Ovary (tissue), 9 donors: ENCODE measurements around the gene CLIC1. TPM values are rescaled to one million over a fixed set of nuclear protein-coding genes. Genes with fewer than 3 reads are reported as not detected.

ENCODE experiments used
- DNase-seq, 5 donors: peaks; one replicate each; pipeline ENCODE4 v3.0.0-alpha.2; 2019 to 2020
- H3K27ac ChIP-seq, 2 donors: fragments of 200-600 bp; one replicate each; pipeline versions ENCODE4 v1.5.1 to v1.8.0; 2019 to 2022
- H3K27me3 ChIP-seq: fragments of 200-600 bp; one replicate; pipeline ENCODE4 v1.8.0; 2022
- H3K36me3 ChIP-seq: fragments of 200-600 bp; sonication (generic); one replicate; pipeline ENCODE4 v1.5.1; 2019
- H3K4me1 ChIP-seq: one replicate; pipeline ENCODE4 v1.8.1; 2013; ENCODE audit warnings: mild to moderate bottlenecking, moderate library complexity; ENCODE audit not compliant: insufficient read depth
- H3K4me3 ChIP-seq: fragments of 200-600 bp; sonication (generic); one replicate; pipeline ENCODE4 v1.5.1; 2017
- H3K9me3 ChIP-seq, 2 donors: fragments of 200-600 bp in 1 of 2; sonication (generic) in 1 of 2; one replicate each; pipeline versions ENCODE4 v1.5.1 to v1.8.1; 2013 to 2019; ENCODE audit warnings: mild to moderate bottlenecking in 1 of 2, moderate library complexity in 1 of 2
- CTCF ChIP-seq, 3 donors: fragments of 450-650 bp in 2 of 3; fragments of 200-600 bp in 1 of 3; IDR thresholded peaks; one replicate each; pipeline versions ENCODE4 v1.5.1 to v1.8.0; 2016 to 2022; ENCODE audit warnings: antibody characterized with exemption in 3 of 3, mild to moderate bottlenecking in 1 of 3
- EP300 ChIP-seq: sonication (generic); formaldehyde crosslinking; IDR thresholded peaks from one replicate; pipeline ENCODE4 v1.6.1; 2017; ENCODE audit warnings: antibody characterized with exemption
- POLR2A ChIP-seq: fragments of 450-650 bp; IDR thresholded peaks from one replicate; pipeline ENCODE4 v1.6.1; 2017; ENCODE audit warnings: antibody characterized with exemption, mild to moderate bottlenecking, moderate library complexity
- WGBS, 3 donors: extraction: QIAGEN DNeasy Blood & Tissue Kit in 1 of 3; methylation state at CpG; one replicate each; pipeline versions ENCODE4 v1.1.5 to v1.1.7; 2013 to 2017; 5-methylcytosine and 5-hydroxymethylcytosine counted together
- intact Hi-C, 4 donors: fragments of 100-400 bp; cut with DNase I; formaldehyde crosslinking; loops; one replicate each; pipeline versions ENCODE4 v1.11.0 to v1.15.1; 2022 to 2023
- polyA plus RNA-seq, 2 donors: library from polyadenylated mRNA; stranded (reverse); fragments of 200-250 nt in 1 of 2; fragments of 350-450 nt in 1 of 2; fragmentation: Illumina TruSeq in 1 of 2; extraction: RNeasy Lipid Tissue Mini Kit (QIAGEN cat#74804) in 1 of 2; gene quantifications; one replicate each; pipeline ENCODE4 v1.2.3, GENCODE V29; 2013 to 2014
- total RNA-seq, 7 donors: library from RNA; depleted of rRNA in 2 of 7; stranded (reverse); fragments of >200 nt in 2 of 7; fragmentation: NEBNext Ultra II Directional in 3 of 7; extraction: Animal tissue kit (Norgen Biotek cat#: 25700) in 3 of 7; gene quantifications; one replicate each; pipeline versions ENCODE4 v1.1.0 to v1.2.4, GENCODE V29; 2016 to 2023
- donor health status: DM: no; HTN: no; CAD: no; lungs with moderate emphysema.
- donor health status: DM: no; HTN: no; CAD: no.
- donor health status: Bipolar disorder and iron deficiency.
- donor health status: DM: yes; HTN: yes; CAD: no.
- donor health status: DM: no; HTN: no; CAD: no.
- donor health status: DM: yes; HTN: yes; CAD: no.

Gene CLIC1
- total and polyA plus RNA-seq, 9 donors = 128 to 473 (median 185) TPM

GRCh38 chr6:31778999-31779885 is 42.9 kb upstream of the CLIC1 start:
- intact Hi-C loops = no loop called here
- Histone ChIP-seq H3K4me3 (no peak overlapping the region), H3K9me3 (no peaks in the 10 kb centered on the region), H3K4me1 (peaks cover 11% of the 10 kb centered on the region), H3K36me3 (no peaks in the 10 kb centered on the region), H3K27me3 (no peaks in the 10 kb centered on the region), H3K27ac (no peak overlapping the region)
- WGBS, 3 donors = 89 to 94% (median 93%) methylated on average over 43 of the region's 43 CpGs
- DNase-seq = no peak
- TF ChIP-seq CTCF (IDR thresholded peaks at IDR 0.05) = no peak
- no peak for TF ChIP-seq POLR2A

GRCh38 chr6:31778193-31778592 is 41.9 kb upstream of the CLIC1 start:
- Histone ChIP-seq H3K9me3 (no peaks in the 10 kb centered on the region), H3K4me3 (no peak overlapping the region), H3K4me1 (peaks cover 11% of the 10 kb centered on the region), H3K27ac (no peak overlapping the region), H3K36me3 (no peaks in the 10 kb centered on the region), H3K27me3 (no peaks in the 10 kb centered on the region)
- no peak for DNase-seq
- TF ChIP-seq POLR2A (no peak), EP300 (no peak)
- 92 to 100% (median 97%) methylated on average over 5 of the region's 5 CpGs for WGBS, 3 donors
- intact Hi-C loops = no loop called here

- Histone ChIP-seq H3K27me3 (no peaks in the 10 kb centered on the region), H3K27ac (peak overlapping the region; percentile 22 to 33), H3K9me3 (no peaks in the 10 kb centered on the region), H3K4me1 (peaks cover 11% of the 10 kb centered on the region), H3K4me3 (no peak overlapping the region), H3K36me3 (no peaks in the 10 kb centered on the region)
- TF ChIP-seq EP300 (no peak), CTCF (IDR thresholded peaks at IDR 0.05) (no peak), POLR2A (no peak)
- no peak for DNase-seq
- intact Hi-C loops = no loop called here
- 92 to 94% (median 93%) methylated on average over 5 of the region's 5 CpGs for WGBS, 3 donors
Measured at GRCh38 chr6:31777667-31778050, 41.3 kb upstream of the CLIC1 start.

- WGBS, 3 donors = 8 to 12% (median 9%) methylated on average over 15 of the region's 15 CpGs
- no peak for TF ChIP-seq POLR2A
- no peak for TF ChIP-seq CTCF (IDR thresholded peaks at IDR 0.05)
- TF ChIP-seq EP300 = no peak
- Histone ChIP-seq H3K9me3 (no peaks in the 10 kb centered on the region), H3K27me3 (no peaks in the 10 kb centered on the region), H3K4me1 (peaks cover 11% of the 10 kb centered on the region), H3K27ac (peak within 1 kb of the TSS; percentile 22 to 33), H3K36me3 (no peaks in the 10 kb centered on the region), H3K4me3 (no peak within 1 kb of the TSS)
- intact Hi-C loops = no loop called here
- peak; percentile 75 to 87 (median 84) for DNase-seq
Measured at GRCh38 chr6:31776989-31777666, 40.8 kb upstream of the CLIC1 start, which contains the start of gene VWA7. TSS of gene VWA7 (minus strand) at chr6:31777328. CDS start at chr6:31776779, 549 bp downstream.
